GM23338 (cell line): ENCODE measurements around the gene XCL2. TPM values are rescaled to one million over a fixed set of nuclear protein-coding genes. Genes with fewer than 3 reads are reported as not detected.

Source experiments
- ATAC-seq: fragments of 200-7000 bp; cut with Tn5 transposase; 3 replicates; pipeline ENCODE4 v1.9.1; 2020
- DNase-seq: peaks from one replicate; pipeline ENCODE4 v3.0.0-alpha.2; 2015; ENCODE audit warnings: low spot score
- H2AFZ ChIP-seq: fragments of 200-600 bp; sonication (generic); 2 replicates; pipeline ENCODE4 v1.8.0; 2016; ENCODE audit warnings: antibody characterized with exemption, mild to moderate bottlenecking, moderate library complexity
- H3F3A ChIP-seq: fragments of 200-600 bp; sonication (generic); replicated peaks from 2 replicates; pipeline ENCODE4 v1.8.0; 2017; ENCODE audit warnings: antibody characterized with exemption, mixed run types, low read depth
- H3K27ac ChIP-seq: fragments of 200-600 bp; sonication (generic); 2 replicates; pipeline ENCODE4 v1.6.1; 2016; ENCODE audit warnings: low read depth
- H3K27me3 ChIP-seq: fragments of 200-600 bp; sonication (generic); 2 replicates; pipeline ENCODE4 v1.8.0; 2016; ENCODE audit warnings: mild to moderate bottlenecking, mixed run types, moderate library complexity; ENCODE audit not compliant: insufficient read depth
- H3K36me3 ChIP-seq: fragments of 200-600 bp; sonication (generic); 2 replicates; pipeline ENCODE4 v1.8.0; 2016; ENCODE audit warnings: mild to moderate bottlenecking; ENCODE audit not compliant: insufficient read depth
- H3K4me1 ChIP-seq: fragments of 200-600 bp; sonication (generic); 2 replicates; pipeline ENCODE4 v1.8.0; 2016; ENCODE audit warnings: mild to moderate bottlenecking, moderate library complexity; ENCODE audit not compliant: insufficient read depth
- H3K4me2 ChIP-seq: fragments of 200-600 bp; sonication (generic); 2 replicates; pipeline ENCODE4 v1.7.1; 2017; ENCODE audit warnings: mixed run types
- H3K4me3 ChIP-seq: fragments of 200-600 bp; sonication (generic); 2 replicates; pipeline ENCODE4 v1.6.1; 2016; ENCODE audit warnings: mixed run types
- H3K79me2 ChIP-seq: fragments of 200-600 bp; sonication (generic); replicated peaks from 2 replicates; pipeline ENCODE4 v1.8.0; 2017; ENCODE audit warnings: mild to moderate bottlenecking; ENCODE audit not compliant: insufficient read depth
- H3K9me2 ChIP-seq: fragments of 200-600 bp; sonication (generic); 2 replicates; pipeline ENCODE4 v1.8.0; 2017; ENCODE audit not compliant: insufficient read depth
- H4K20me1 ChIP-seq: fragments of 200-600 bp; sonication (generic); replicated peaks from 2 replicates; pipeline ENCODE4 v1.8.0; 2017; ENCODE audit warnings: mild to moderate bottlenecking; ENCODE audit not compliant: insufficient read depth
- H3K27ac Mint-ChIP-seq: 2 replicates; pipeline ENCODE4 v1.8.0; 2020; ENCODE audit warnings: inconsistent platforms, mild to moderate bottlenecking, moderate library complexity, mixed read lengths
- H3K27me3 Mint-ChIP-seq: 3 replicates; pipeline ENCODE4 v1.8.0; 2022; ENCODE audit warnings: low read depth, mild to moderate bottlenecking, moderate library complexity, mixed read lengths, inconsistent platforms; ENCODE audit not compliant: insufficient read depth, poor library complexity
- H3K36me3 Mint-ChIP-seq: 3 replicates; pipeline ENCODE4 v1.8.0; 2021; ENCODE audit warnings: low read depth, mild to moderate bottlenecking, inconsistent platforms, moderate library complexity, mixed read lengths
- H3K4me1 Mint-ChIP-seq: 3 replicates; pipeline ENCODE4 v1.8.0; 2020; ENCODE audit warnings: mild to moderate bottlenecking, inconsistent platforms, mixed read lengths
- H3K4me3 Mint-ChIP-seq: 3 replicates; pipeline ENCODE4 v1.8.0; 2021; ENCODE audit warnings: moderate library complexity, mild to moderate bottlenecking, inconsistent platforms, mixed read lengths
- H3K9me3 Mint-ChIP-seq: 3 replicates; pipeline ENCODE4 v1.8.0; 2020; ENCODE audit warnings: moderate library complexity, mild to moderate bottlenecking, inconsistent platforms, mixed read lengths
- CREB1 ChIP-seq: fragments of 250-450 bp; sonication (Bioruptor Pico); IDR thresholded peaks from 2 replicates; pipeline ENCODE4 v1.5.0; 2020; ENCODE audit warnings: low read depth, mild to moderate bottlenecking, moderate library complexity
- EZH2 ChIP-seq: fragments of 200-600 bp; sonication (generic); IDR thresholded peaks from one replicate; pipeline ENCODE4 v1.8.0; 2017; ENCODE audit warnings: antibody characterized with exemption, mild to moderate bottlenecking, low read depth; ENCODE audit not compliant: unreplicated experiment
- EZH2phosphoT487 ChIP-seq: fragments of 200-600 bp; sonication (generic); IDR thresholded peaks from one replicate; pipeline ENCODE4 v1.8.1; 2018; ENCODE audit warnings: antibody characterized with exemption; ENCODE audit not compliant: unreplicated experiment
- JUNB ChIP-seq: IDR thresholded peaks from one replicate; pipeline ENCODE4 v1.6.1; 2016; ENCODE audit warnings: antibody characterized with exemption; ENCODE audit not compliant: unreplicated experiment
- NANOG ChIP-seq: IDR thresholded peaks from 2 replicates; pipeline ENCODE4 v1.6.1; 2016; ENCODE audit warnings: antibody characterized with exemption, borderline replicate concordance
- POLR2AphosphoS5 ChIP-seq: IDR thresholded peaks from 2 replicates; pipeline ENCODE4 v1.6.1; 2016; ENCODE audit warnings: antibody characterized with exemption, low read depth
- STAT1 ChIP-seq: IDR thresholded peaks from one replicate; pipeline ENCODE4 v1.6.1; 2016; ENCODE audit warnings: antibody characterized with exemption; ENCODE audit not compliant: unreplicated experiment
- ZNF114 ChIP-seq: fragments of 250-450 bp; sonication (Bioruptor Pico); IDR thresholded peaks from 2 replicates; pipeline ENCODE4 v1.5.0; 2020; ENCODE audit warnings: mild to moderate bottlenecking, moderate library complexity
- ZNF331 ChIP-seq: fragments of 250-450 bp; sonication (Bioruptor Pico); IDR thresholded peaks from 2 replicates; pipeline ENCODE4 v1.5.0; 2020; ENCODE audit warnings: low read depth, mild to moderate bottlenecking, moderate library complexity
- polyA plus RNA-seq: library from polyadenylated mRNA; unstranded; fragments of >200 nt; fragmentation: Nextera tagmentation; extraction: Ambion mirVana; gene quantifications from 2 replicates; pipeline ENCODE4 v1.2.1, GENCODE V29; 2016
- total RNA-seq: library from RNA; depleted of rRNA; stranded (reverse); fragments of >200 nt; shearing (Covaris generic); gene quantifications from 2 replicates; pipeline ENCODE4 v1.2.3, GENCODE V29; 2014
- TF ChIP-seq, protein P1 (sequence below): fragments of 250-450 bp; sonication (Bioruptor Pico); IDR thresholded peaks from 2 replicates; pipeline ENCODE4 v1.5.0; 2020; ENCODE audit warnings: mild to moderate bottlenecking, moderate library complexity
- TF ChIP-seq, protein P2 (sequence below), 2 experiments: fragments of 200-600 bp in 1 of 2; sonication (generic) in 1 of 2; conservative IDR thresholded peaks; 2 replicates each; pipeline versions ENCODE4 v1.5.1 to v1.6.1; 2016 to 2017; ENCODE audit warnings: antibody characterized with exemption in 2 of 2, low read depth in 2 of 2, mild to moderate bottlenecking in 2 of 2, moderate library complexity in 1 of 2
- TF ChIP-seq, protein P3 (sequence below): IDR thresholded peaks from one replicate; pipeline ENCODE4 v1.6.1; 2018; ENCODE audit warnings: antibody characterized with exemption; ENCODE audit not compliant: unreplicated experiment
- TF ChIP-seq, protein P4 (sequence below): IDR thresholded peaks from 2 replicates; pipeline ENCODE4 v1.6.1; 2016; ENCODE audit warnings: antibody characterized with exemption

The XCL2 gene
- total and polyA plus RNA-seq, 2 experiments from 2014 or later, result not detected

DNA sequence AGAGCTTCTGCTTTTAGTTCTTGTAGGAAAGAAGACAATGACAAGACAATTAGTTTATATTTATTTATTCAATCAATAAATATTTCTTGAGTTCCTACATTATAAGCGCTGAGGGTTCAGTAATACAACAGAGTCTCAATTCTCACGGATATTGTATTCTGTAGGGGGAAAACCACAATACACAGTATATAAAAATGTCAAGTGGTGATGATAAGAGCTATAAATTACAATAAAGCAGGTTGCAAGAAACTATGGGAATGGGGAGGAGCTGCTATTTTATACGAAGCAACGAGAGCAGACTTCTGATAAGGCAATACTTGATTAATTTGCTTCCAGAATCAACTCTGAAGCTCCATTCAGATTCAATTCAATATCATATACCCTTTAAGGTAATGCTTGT lies 22.0 kb upstream of the XCL2 start:
- no peaks in the 10 kb centered on the region for H3K27me3 ChIP-seq
- H3K4me2 ChIP-seq, result no peak overlapping the region
- peaks cover 19% of the 10 kb centered on the region for H3K4me1 Mint-ChIP-seq
- H3K27me3 Mint-ChIP-seq, result peaks cover 2% of the 10 kb centered on the region
- H4K20me1 ChIP-seq, result no peaks in the 10 kb centered on the region
- DNase-seq (no peak), ATAC-seq (no peak)
- no peaks in the 10 kb centered on the region for H3F3A ChIP-seq
- no peaks in the 10 kb centered on the region; the same call in 2 of the 3 replicates for H3K9me3 Mint-ChIP-seq
- H3K4me1 ChIP-seq, result peaks cover 9% of the 10 kb centered on the region
- H3K79me2 ChIP-seq, result no peaks in the 10 kb centered on the region
- H3K27ac ChIP-seq, result no peak overlapping the region
- H3K27ac Mint-ChIP-seq, result no peak overlapping the region
- no peaks in the 10 kb centered on the region for H3K36me3 ChIP-seq
- TF ChIP-seq JUNB (no peak), ZNF114 (no peak), EZH2 (no peak), ZNF331 (CRISPR knock-in tag) (no peak), POLR2AphosphoS5 (no peak), EZH2phosphoT487 (no peak), STAT1 (no peak), NANOG (no peak), CREB1 (CRISPR knock-in tag) (no peak)
- TF ChIP-seq, protein P1, sequence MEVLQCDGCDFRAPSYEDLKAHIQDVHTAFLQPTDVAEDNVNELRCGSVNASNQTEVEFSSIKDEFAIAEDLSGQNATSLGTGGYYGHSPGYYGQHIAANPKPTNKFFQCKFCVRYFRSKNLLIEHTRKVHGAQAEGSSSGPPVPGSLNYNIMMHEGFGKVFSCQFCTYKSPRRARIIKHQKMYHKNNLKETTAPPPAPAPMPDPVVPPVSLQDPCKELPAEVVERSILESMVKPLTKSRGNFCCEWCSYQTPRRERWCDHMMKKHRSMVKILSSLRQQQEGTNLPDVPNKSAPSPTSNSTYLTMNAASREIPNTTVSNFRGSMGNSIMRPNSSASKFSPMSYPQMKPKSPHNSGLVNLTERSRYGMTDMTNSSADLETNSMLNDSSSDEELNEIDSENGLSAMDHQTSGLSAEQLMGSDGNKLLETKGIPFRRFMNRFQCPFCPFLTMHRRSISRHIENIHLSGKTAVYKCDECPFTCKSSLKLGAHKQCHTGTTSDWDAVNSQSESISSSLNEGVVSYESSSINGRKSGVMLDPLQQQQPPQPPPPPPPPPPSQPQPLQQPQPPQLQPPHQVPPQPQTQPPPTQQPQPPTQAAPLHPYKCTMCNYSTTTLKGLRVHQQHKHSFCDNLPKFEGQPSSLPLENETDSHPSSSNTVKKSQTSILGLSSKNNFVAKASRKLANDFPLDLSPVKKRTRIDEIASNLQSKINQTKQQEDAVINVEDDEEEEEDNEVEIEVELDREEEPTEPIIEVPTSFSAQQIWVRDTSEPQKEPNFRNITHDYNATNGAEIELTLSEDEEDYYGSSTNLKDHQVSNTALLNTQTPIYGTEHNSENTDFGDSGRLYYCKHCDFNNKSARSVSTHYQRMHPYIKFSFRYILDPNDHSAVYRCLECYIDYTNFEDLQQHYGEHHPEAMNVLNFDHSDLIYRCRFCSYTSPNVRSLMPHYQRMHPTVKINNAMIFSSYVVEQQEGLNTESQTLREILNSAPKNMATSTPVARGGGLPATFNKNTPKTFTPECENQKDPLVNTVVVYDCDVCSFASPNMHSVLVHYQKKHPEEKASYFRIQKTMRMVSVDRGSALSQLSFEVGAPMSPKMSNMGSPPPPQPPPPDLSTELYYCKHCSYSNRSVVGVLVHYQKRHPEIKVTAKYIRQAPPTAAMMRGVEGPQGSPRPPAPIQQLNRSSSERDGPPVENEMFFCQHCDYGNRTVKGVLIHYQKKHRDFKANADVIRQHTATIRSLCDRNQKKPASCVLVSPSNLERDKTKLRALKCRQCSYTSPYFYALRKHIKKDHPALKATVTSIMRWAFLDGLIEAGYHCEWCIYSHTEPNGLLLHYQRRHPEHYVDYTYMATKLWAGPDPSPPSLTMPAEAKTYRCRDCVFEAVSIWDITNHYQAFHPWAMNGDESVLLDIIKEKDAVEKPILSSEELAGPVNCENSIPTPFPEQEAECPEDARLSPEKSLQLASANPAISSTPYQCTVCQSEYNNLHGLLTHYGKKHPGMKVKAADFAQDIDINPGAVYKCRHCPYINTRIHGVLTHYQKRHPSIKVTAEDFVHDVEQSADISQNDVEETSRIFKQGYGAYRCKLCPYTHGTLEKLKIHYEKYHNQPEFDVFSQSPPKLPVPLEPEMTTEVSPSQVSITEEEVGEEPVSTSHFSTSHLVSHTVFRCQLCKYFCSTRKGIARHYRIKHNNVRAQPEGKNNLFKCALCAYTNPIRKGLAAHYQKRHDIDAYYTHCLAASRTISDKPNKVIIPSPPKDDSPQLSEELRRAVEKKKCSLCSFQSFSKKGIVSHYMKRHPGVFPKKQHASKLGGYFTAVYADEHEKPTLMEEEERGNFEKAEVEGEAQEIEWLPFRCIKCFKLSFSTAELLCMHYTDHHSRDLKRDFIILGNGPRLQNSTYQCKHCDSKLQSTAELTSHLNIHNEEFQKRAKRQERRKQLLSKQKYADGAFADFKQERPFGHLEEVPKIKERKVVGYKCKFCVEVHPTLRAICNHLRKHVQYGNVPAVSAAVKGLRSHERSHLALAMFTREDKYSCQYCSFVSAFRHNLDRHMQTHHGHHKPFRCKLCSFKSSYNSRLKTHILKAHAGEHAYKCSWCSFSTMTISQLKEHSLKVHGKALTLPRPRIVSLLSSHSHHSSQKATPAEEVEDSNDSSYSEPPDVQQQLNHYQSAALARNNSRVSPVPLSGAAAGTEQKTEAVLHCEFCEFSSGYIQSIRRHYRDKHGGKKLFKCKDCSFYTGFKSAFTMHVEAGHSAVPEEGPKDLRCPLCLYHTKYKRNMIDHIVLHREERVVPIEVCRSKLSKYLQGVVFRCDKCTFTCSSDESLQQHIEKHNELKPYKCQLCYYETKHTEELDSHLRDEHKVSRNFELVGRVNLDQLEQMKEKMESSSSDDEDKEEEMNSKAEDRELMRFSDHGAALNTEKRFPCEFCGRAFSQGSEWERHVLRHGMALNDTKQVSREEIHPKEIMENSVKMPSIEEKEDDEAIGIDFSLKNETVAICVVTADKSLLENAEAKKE (CRISPR knock-in tag), result no peak
- TF ChIP-seq, protein P2, sequence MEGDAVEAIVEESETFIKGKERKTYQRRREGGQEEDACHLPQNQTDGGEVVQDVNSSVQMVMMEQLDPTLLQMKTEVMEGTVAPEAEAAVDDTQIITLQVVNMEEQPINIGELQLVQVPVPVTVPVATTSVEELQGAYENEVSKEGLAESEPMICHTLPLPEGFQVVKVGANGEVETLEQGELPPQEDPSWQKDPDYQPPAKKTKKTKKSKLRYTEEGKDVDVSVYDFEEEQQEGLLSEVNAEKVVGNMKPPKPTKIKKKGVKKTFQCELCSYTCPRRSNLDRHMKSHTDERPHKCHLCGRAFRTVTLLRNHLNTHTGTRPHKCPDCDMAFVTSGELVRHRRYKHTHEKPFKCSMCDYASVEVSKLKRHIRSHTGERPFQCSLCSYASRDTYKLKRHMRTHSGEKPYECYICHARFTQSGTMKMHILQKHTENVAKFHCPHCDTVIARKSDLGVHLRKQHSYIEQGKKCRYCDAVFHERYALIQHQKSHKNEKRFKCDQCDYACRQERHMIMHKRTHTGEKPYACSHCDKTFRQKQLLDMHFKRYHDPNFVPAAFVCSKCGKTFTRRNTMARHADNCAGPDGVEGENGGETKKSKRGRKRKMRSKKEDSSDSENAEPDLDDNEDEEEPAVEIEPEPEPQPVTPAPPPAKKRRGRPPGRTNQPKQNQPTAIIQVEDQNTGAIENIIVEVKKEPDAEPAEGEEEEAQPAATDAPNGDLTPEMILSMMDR (conservative IDR thresholded peaks at IDR 0.05; ENCODE audit: low read depth in 2 of 2), result no peak
- TF ChIP-seq, protein P3, sequence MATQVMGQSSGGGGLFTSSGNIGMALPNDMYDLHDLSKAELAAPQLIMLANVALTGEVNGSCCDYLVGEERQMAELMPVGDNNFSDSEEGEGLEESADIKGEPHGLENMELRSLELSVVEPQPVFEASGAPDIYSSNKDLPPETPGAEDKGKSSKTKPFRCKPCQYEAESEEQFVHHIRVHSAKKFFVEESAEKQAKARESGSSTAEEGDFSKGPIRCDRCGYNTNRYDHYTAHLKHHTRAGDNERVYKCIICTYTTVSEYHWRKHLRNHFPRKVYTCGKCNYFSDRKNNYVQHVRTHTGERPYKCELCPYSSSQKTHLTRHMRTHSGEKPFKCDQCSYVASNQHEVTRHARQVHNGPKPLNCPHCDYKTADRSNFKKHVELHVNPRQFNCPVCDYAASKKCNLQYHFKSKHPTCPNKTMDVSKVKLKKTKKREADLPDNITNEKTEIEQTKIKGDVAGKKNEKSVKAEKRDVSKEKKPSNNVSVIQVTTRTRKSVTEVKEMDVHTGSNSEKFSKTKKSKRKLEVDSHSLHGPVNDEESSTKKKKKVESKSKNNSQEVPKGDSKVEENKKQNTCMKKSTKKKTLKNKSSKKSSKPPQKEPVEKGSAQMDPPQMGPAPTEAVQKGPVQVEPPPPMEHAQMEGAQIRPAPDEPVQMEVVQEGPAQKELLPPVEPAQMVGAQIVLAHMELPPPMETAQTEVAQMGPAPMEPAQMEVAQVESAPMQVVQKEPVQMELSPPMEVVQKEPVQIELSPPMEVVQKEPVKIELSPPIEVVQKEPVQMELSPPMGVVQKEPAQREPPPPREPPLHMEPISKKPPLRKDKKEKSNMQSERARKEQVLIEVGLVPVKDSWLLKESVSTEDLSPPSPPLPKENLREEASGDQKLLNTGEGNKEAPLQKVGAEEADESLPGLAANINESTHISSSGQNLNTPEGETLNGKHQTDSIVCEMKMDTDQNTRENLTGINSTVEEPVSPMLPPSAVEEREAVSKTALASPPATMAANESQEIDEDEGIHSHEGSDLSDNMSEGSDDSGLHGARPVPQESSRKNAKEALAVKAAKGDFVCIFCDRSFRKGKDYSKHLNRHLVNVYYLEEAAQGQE, result no peak
- TF ChIP-seq, protein P4, sequence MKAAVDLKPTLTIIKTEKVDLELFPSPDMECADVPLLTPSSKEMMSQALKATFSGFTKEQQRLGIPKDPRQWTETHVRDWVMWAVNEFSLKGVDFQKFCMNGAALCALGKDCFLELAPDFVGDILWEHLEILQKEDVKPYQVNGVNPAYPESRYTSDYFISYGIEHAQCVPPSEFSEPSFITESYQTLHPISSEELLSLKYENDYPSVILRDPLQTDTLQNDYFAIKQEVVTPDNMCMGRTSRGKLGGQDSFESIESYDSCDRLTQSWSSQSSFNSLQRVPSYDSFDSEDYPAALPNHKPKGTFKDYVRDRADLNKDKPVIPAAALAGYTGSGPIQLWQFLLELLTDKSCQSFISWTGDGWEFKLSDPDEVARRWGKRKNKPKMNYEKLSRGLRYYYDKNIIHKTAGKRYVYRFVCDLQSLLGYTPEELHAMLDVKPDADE, result no peak
- H3K9me2 ChIP-seq, result no peaks in the 10 kb centered on the region; the same call in 1 of the 2 replicates
- no peaks in the 10 kb centered on the region for H3K36me3 Mint-ChIP-seq
- H2AFZ ChIP-seq, result no peak overlapping the region
- H3K4me3 ChIP-seq, result no peak overlapping the region
- H3K4me3 Mint-ChIP-seq, result no peak overlapping the region
